GM12874 (cell line): ENCODE results near the gene TP53I11.

ENCODE experiments used
- TF ChIP-seq, protein P1 (sequence below): IDR thresholded peaks from 2 replicates; pipeline ENCODE4 v1.5.1; 2011; ENCODE audit warnings: low read depth, mild to moderate bottlenecking, control low read depth, low read length, moderate library complexity; ENCODE audit not compliant: insufficient read depth

Gene TP53I11

DNA sequence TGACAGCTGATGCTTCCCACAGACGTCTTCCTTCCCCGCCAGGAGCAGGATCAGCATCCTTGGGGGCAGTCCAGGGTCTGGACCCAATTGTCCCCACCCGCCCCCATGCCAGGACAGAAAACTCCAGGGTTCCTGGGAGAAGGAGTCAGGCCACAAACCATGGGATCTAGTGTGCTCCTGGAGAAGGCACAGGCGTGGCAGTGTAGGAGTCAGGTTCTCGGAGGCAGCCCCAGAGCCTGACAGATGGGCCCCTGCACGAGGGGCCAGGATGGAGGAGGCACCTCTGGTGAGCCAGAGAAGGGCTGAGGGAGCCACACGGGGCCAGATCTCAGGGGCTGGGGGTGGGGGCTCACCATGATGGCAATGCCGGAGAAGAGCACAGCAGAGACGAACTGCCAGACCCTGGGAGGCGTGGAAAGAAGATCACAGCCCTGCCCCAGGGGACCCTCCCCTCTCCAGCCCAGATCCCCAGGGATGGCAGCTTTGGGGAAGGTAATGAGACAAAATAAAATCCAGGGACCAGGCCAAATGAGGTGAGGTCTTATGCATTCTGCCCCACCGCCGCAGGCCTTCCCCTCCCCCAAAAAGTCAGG, 13.6 kb downstream of the TP53I11 start:
- TF ChIP-seq, protein P1, sequence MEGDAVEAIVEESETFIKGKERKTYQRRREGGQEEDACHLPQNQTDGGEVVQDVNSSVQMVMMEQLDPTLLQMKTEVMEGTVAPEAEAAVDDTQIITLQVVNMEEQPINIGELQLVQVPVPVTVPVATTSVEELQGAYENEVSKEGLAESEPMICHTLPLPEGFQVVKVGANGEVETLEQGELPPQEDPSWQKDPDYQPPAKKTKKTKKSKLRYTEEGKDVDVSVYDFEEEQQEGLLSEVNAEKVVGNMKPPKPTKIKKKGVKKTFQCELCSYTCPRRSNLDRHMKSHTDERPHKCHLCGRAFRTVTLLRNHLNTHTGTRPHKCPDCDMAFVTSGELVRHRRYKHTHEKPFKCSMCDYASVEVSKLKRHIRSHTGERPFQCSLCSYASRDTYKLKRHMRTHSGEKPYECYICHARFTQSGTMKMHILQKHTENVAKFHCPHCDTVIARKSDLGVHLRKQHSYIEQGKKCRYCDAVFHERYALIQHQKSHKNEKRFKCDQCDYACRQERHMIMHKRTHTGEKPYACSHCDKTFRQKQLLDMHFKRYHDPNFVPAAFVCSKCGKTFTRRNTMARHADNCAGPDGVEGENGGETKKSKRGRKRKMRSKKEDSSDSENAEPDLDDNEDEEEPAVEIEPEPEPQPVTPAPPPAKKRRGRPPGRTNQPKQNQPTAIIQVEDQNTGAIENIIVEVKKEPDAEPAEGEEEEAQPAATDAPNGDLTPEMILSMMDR: no peak

DNA sequence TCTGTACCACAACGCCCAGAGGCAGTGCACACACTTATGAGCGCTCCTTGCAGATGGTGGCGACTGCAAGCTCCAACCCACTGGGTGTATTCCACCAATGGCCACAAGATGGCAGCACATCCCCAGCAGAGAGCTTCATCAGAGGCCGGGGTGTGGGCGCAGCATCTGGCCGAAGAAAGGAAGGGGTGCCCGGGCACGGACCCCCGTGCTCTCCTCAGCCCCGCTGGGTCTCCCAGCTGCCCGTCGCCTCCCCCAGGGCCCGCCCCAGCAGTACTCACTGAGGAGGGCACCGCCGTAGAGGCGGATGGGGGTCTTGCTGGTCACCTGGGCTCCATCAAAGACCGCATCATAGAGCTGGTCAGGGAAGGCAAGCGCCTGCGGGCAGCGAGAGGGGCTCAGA, 14.2 kb downstream of the TP53I11 start:
- TF ChIP-seq, protein P1: peak; percentile 90

DNA sequence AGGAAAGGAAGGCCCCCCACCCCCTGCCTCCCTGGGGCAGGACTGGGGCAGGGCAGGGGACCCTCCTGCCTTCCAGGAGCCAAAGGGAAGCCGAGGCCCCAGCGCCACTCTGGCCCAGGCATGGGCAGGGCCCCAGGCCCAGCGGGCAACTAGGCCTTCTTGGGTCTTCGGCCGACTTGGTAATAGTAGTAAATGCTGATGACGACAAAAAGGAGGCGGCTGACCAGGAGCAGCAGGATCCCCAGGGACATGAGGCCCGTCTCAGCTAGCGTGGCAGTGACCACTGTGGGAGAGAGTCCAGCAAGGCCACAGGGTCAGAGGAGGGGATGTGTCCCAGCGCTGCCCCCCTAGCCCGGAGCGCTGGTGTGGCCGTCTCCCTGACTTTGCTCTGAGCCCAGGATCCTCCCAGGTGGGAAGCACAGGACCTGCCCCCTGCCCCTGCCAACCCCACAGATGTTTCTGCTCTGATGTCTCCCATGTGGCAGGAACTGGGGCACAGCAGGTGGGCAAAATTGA, 15.9 kb downstream of the TP53I11 start:
- TF ChIP-seq, protein P1: no peak

DNA sequence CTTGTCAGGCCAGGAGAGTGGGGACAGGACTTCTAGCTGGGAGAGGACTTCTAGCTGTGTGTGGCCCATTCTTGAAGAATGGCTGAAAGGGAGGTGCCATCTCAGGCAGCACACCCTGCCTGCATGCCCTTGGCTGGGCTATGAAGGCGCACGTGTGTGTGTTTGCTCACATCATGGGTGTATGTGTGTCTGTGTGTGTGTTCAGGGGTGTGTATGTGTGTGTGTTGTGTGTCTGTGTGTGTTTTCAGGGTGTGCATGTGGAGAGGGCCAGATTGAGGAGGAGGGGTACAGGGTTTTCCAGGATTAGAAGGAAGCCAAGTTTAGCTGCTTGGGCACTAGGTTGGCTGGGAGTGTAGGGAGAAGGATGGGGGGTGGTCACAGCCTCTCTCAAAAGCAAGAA, 16.6 kb downstream of the TP53I11 start:
- TF ChIP-seq, protein P1: no peak

DNA sequence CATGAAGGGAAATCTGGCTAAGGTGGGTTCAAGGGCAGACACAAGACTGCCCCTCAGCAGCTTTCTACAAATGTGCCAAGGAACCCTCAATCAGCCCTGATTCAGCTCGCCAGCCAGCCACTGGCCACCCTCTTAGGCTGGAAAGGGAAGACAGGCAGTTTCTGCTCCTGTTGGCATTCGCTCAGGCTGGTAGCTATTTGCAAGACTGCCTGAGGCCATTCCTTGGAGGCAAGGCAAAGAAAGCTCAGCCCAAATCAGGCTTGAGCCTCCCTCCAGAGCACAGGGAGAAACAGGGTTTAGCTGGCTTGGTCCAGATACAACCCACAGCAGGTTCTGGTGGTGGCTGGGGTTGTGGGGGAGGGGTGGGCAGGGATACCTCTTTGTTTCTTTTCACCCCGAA, 19.2 kb downstream of the TP53I11 start:
- TF ChIP-seq, protein P1: no peak

DNA sequence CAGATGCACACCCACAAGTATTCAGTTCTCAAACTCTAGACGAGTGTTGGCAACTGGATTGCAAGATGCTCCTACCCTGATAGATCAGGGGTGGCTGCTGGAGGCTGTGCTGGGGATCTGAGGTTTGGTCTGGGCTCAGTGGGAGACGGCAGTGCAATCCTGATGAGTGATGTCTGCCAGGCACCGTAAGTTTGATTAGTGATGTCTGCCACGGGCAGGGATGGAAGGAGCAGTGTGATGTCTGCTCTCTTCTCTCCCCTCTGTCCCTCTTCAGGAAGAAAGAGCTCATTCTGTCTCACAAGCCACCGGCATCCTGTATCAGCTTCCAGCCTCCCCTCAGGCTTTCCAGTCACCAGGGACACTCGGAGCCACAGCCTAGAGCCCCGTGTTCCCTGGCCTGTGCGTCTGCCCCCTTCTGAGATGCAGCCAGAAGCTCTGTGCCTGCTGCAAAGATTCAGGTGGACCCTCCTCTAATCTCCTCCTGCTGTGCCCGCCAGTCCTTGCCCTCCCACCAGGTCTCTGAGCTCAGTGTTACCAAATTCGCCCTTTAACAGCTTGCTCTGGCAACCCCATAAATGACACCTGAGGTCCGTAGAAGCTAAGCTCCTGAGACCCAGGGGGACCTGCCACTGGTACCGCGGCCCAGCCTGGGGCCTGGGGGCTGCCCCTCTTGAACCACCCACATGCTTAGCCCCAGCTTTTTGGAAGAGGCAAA, 19.9 kb downstream of the TP53I11 start:
- TF ChIP-seq, protein P1: no peak

DNA sequence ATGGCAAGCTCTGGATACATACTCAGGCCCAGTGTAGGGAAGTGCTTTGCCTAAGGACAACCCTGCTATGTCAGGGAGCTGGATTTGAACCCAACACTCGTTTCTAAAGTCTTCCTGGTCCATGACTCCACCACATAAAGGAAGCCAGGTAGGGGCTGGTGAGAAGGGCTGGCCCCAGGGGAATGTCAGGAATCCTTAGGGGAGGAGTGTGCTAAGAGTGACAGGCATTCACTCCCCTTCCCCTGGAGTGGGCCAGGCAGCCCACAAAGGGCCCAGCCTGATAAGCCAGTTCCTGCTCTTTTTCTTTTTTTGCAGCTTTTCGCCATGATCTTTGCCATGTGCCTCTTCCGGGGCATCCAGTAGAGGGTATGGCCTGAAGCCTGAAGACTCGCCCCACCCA, 21.9 kb downstream of the TP53I11 start:
- TF ChIP-seq, protein P1: no peak
